Stimulated activated CD4-positive, alpha-beta T cell treated with anti-CD3 and anti-CD28 coated beads, Interleukin-1b, Interleukin-23, amount 100 ng/mL, for 1 hour (primary cell): ENCODE data around the gene ZNF117.
"Not testable (repeated sequence)": the region's sequence is repeated elsewhere in the genome, so short reads cannot be mapped to it uniquely, and the experiment has no call there.

ENCODE experiments used
- DNase-seq, 2 donors: peaks; one replicate each; pipeline ENCODE4 v3.0.0-alpha.2; 2020; ENCODE audit warnings: low read depth in 2 of 2

ZNF117 gene

DNA sequence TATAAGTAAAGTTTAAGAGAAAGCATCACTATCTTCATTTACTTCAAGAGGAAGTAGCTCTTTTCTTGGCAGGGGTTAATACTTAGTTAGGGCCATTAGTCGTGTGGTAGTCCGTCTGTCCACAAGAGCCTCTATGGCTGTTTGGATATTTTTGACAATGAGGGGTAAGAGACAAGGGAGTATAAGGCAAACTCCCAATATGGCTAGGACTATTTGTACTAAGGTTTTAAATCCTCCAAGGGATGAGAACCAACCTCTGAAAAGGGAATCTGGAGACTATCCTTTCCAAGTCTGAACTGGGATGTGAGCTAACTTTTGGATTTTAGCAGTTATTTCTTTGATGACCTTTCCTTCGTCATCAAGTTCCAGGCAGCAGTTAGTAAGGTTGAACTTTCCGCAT lies at the start of gene ZNF117:
TSS of gene ZNF117 (minus strand) at position 101 of the 400 bp plus-strand sequence.
- no peak for DNase-seq

DNA sequence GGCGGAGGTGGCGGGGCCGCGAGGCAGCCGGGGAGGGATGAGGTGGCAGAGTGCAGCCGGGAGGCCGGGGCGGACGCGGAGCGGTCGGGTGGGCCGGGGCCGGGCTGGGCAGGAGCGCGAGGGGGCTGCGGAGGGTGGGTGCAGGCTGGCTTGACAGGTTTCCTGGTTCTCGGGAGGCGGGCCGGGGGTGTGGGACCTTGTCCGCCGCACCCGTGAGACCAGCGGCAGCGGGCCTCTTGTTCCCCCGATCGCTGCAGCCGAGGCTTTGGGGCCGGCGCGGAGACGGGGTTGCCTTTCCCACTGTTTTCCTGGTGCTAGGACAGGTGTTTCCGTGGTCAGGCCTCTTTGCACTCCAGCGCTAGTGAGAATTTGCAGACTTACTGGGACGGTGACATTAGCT lies 47.9 kb upstream of the ZNF117 start:
- DNase-seq, result peak in 1 of 2 donors; percentile 1

GRCh38 chr7:65037740-65038688 lies 47.2 kb upstream of the ZNF117 start:
- DNase-seq, result peak; percentile 86 to 90

DNA sequence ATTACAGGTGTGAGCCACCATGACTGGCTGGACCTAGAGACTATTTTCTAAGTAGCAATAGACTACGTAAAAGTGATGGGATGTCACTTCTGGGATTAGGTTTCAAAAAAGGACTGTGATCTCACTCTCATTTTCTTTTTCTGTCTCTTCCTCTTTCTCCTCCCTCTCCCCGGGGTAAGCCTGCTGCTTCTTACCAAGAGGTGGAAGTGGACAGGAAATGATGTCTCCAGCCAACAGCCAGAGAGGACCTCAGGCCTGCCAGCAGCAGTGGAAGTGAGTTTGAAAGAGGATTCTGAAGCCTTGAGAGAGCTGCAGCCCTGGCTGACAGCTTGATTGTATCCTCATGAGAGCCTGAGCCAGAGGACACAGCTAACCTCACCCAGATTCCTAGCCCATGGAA lies 45.7 kb upstream of the ZNF117 start:
- DNase-seq, result not testable (repeated sequence)

DNA sequence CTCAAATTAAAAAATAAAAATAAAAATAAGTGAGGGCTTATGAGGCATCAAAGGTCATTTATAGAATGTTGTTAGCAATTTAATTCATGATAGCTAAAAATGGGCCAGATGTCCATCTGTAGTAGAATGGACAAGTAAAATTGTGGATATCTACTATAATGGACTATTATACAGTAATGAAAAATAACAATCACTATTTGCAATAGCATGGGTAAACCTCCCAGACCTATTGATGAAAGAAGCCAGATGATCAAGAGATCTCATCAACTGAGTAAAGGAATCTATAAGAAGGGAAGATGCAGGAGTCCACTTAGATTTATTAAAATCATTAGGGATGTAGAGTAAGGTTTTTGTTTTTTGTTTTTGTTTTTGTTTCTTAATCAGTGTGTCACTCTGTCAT lies 44.6 kb upstream of the ZNF117 start:
- not testable (repeated sequence) for DNase-seq

GRCh38 chr7:65034120-65034782 lies 43.4 kb upstream of the ZNF117 start:
- DNase-seq, result not testable (repeated sequence)

DNA sequence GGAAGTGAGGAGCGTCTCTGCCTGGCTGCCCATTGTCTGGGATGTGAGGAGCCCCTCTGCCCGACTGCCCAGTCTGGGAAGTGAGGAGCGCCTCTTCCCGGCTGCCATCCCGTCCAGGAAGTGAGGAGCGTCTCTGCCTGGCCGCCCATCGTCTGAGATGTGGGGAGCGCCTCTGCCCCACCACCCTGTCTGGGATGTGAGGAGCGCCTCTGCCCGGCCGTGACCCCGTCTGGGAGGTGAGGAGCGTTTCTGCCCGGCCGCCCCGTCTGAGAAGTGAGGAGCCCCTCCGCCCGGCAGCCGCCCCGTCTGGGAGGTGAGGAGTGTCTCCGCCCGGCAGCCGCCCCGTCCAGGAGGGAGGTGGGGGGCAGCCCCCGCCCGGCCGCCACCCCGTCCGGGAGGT lies 42.6 kb upstream of the ZNF117 start:
- DNase-seq, result not testable (repeated sequence)

DNA sequence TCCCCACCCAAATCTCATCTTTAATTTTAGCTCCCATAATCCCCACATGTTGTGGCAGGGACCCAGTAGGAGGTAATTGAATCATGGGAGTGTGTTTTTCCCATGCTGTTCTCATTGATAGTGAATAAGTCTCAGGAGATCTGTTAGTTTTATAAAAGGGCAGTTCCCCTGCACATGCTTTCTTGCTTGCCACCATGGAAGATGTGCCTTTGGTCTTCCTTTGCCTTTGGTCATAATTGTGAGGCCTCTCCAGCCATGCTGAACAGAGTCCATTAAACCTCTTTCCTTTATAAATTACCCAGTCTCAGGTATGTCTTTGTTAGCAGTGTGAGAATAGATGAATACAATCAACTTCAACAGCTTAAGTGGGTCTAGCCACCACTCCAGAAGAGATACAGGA lies 34.2 kb upstream of the ZNF117 start:
- DNase-seq, result not testable (repeated sequence)

DNA sequence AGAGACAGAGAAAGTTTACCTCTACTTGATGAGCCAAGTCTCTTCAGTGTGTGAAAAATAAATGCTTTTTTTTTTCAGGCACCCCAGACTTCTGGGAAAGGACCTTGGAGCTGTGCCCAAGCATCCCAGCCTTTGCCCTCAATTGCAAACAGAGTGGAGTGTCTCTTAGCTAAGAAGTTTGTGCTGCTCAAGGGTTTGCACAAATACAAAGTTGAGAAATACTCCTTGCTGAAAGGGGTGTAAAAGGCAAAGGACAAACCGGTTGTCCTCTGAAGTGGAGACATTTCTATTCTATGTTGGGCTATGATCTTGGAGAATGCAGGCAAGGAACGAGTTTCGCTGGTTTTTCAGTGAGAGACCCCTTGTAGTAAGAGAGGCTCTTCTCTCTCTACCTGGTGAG lies 30.1 kb upstream of the ZNF117 start:
- DNase-seq, result not testable (repeated sequence)

- DNase-seq, result not testable (repeated sequence)
These were observed 19.0 kb upstream of the ZNF117 start for GRCh38 chr7:65009881-65010280.

- DNase-seq, result not testable (repeated sequence)
These were observed 18.6 kb upstream of the ZNF117 start for GRCh38 chr7:65009394-65009793.

GRCh38 chr7:65007036-65007435 lies 16.2 kb upstream of the ZNF117 start:
- DNase-seq, result not testable (repeated sequence)

DNA sequence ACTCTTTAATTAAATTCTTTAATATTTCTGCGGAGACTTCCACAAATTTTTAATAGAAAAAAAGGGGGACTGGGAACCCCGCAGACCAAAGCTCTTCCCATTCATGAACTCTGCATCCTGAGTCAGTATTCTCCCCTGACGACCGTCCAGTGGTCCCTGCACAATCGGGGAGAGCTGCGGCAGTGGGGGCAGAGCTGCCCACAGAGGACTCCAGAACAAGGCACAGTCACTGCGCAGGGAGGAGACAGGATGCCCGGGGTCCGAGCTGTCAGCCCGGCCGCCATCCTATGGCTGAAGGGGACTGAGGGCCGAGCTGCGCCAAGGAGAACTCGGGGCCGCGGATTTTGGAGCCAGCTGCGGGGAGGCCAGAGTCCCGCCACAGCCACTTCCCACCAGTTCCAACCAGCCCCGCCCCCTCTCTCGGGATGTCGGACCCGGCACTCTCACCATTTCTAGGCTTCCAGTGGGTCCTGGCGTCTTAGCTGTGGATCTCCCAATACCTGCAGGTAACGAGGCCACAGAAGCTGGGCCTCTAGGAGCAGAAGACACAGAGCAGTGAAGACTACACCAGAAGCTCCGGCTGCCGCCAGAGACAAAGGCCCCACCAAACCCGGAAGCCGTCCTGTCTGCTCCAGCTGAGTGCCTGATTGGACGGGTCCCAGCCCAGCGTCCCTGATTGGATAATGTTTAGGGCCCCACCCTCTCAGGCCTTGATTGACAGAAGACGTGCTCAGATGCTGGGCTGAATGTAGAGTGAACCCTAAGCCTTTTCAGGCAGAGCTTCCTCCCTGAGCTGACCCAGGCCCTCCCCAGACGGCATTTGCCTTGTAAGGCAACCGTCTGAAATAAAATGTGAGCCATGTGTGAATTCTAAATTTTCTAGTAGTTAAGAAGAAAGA lies 15.5 kb upstream of the ZNF117 start, which contains the start of gene ERV3-1:
TSS of gene ERV3-1 (minus strand) at position 594 of the 899 bp plus-strand sequence. CDS start 13,661 bp downstream, outside the sequence.
- peak; percentile 80 for DNase-seq

DNA sequence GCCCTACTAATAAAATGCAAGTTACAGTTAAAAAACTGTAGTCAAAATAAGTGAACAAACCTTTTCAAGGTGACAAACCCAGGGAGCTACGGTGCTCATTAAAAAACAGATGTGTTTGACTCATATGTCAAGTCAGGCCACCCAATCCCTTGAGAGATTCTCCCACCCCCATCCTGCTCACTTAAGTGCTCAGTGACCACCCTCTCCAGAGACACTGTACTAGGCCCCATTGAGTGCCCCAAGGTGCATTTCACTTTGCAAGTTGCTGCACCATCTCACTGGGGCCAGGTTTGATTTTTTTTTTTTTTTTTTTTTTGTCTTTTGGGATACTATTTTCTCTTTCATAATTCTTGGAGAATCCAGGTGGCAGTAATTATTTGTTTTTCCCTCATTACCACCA lies 13.7 kb upstream of the ZNF117 start:
- no peak for DNase-seq

DNA sequence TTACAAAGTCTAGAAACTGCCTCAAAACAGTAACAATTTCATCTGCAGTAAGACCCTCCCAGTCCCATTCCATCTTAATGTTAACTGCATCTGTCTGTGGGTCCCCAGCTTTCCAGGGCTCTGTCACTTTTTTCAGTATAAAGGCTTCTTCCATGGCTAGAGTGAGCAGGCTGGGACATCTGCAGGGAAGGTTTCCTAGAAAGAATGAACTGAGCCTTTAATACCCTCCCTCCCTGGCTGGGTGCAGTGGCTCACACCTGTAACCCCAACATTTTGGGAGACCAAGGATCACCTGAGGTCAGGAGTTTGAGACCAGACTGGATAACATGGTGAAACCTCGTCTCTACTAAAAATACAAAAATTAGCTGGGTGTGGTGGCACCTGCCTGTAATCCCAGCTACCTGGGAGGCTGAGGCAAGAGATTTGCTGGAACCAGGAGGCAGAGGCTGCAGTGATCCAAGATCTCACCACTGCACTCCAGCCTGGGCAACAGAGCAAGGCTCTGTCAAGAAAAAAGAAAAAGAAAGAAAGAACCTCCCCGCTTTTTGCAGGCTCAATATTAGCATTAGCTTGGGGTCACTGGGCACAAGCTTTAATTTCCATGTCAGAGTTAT lies 12.2 kb upstream of the ZNF117 start:
- no peak for DNase-seq

- DNase-seq, result no peak
These were observed 10.5 kb upstream of the ZNF117 start for GRCh38 chr7:65001291-65001814.

- no peak for DNase-seq
These were observed 8.5 kb upstream of the ZNF117 start for GRCh38 chr7:64999165-65000004.

DNA sequence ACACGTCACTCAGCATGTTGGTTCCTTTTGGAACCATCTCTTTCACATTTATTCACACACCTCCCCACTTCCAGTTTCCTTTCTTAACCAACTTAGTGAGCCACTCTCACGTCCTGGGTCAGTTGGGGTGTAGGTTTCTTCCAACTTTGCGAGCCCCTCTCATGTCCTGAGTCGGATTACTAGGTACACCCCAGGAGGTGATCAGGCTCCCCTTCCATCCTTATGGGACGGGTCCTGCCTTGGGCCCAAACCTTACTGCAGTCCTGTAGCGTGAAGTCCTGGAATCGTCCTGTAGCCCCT lies 8.0 kb upstream of the ZNF117 start:
- DNase-seq, result no peak

GRCh38 chr7:64997927-64998391 lies 7.1 kb upstream of the ZNF117 start:
- DNase-seq, result no peak
